BLaER1 treated with 17β-estradiol and CSF1 and Interleukin-3, amounts not matched to agents 10 nM and 100 nM (cell line): ENCODE measurements around the gene NLGN3.

Experiments used
- H3K27ac ChIP-seq, 11 experiments: shearing (Covaris generic); formaldehyde crosslinking; 2 replicates each; pipeline ENCODE4 v1.8.1; 2022
- H3K27me3 ChIP-seq, 11 experiments: shearing (Covaris generic); formaldehyde crosslinking; 2 replicates each; pipeline ENCODE4 v1.8.1; 2022
- H3K36me3 ChIP-seq, 11 experiments: shearing (Covaris generic); formaldehyde crosslinking; 2 replicates each; pipeline ENCODE4 v1.8.1; 2022
- H3K4me1 ChIP-seq, 10 experiments: shearing (Covaris generic); formaldehyde crosslinking; 2 replicates each; pipeline ENCODE4 v1.8.1; 2022
- H3K4me2 ChIP-seq, 11 experiments: shearing (Covaris generic); formaldehyde crosslinking; 2 replicates each; pipeline ENCODE4 v1.8.1; 2022
- H3K4me3 ChIP-seq, 10 experiments: shearing (Covaris generic); formaldehyde crosslinking; 2 replicates each; pipeline ENCODE4 v1.8.1; 2022
- H3K9ac ChIP-seq, 11 experiments: shearing (Covaris generic); formaldehyde crosslinking; 2 replicates each; pipeline ENCODE4 v1.8.1; 2022
- H3K9me3 ChIP-seq, 11 experiments: shearing (Covaris generic); formaldehyde crosslinking; replicated peaks in 1 of 11; 2 replicates each; pipeline ENCODE4 v1.8.1; 2022
- H4K20me1 ChIP-seq, 11 experiments: shearing (Covaris generic); formaldehyde crosslinking; 2 replicates each; pipeline ENCODE4 v1.8.1; 2022
- Cebpa-rat ChIP-seq, 11 experiments: shearing (Covaris generic); IDR thresholded peaks; 2 replicates each; pipeline ENCODE4 v1.8.1; 2022

NLGN3 gene

GRCh38 chrX:71214604-71215337 lies 70.1 kb downstream of the NLGN3 start:
- H3K4me1 ChIP-seq, result no peaks in the 10 kb centered on the region
- no peak overlapping the region for H3K27ac ChIP-seq
- H3K4me3 ChIP-seq, result no peak overlapping the region
- no peaks in the 10 kb centered on the region for H3K9me3 ChIP-seq
- H3K9ac ChIP-seq, result no peak overlapping the region
- TF ChIP-seq Cebpa-rat (IDR thresholded peaks at IDR 0.05), result no peak
- no peak overlapping the region for H3K4me2 ChIP-seq
- no peaks in the 10 kb centered on the region for H3K36me3 ChIP-seq
- H4K20me1 ChIP-seq, result no peaks in the 10 kb centered on the region; a peak in 1 of 22 replicates
- peaks cover 41 to 71% (median 62%) of the 10 kb centered on the region in 11 experiments for H3K27me3 ChIP-seq

GRCh38 chrX:71215338-71215912 lies 70.8 kb downstream of the NLGN3 start:
- no peaks in the 10 kb centered on the region for H3K4me1 ChIP-seq
- H3K27ac ChIP-seq, result no peak overlapping the region
- no peaks in the 10 kb centered on the region for H3K9me3 ChIP-seq
- H4K20me1 ChIP-seq, result no peaks in the 10 kb centered on the region; a peak in 2 of 22 replicates
- no peak overlapping the region for H3K4me3 ChIP-seq
- no peak overlapping the region for H3K9ac ChIP-seq
- no peak overlapping the region for H3K4me2 ChIP-seq
- TF ChIP-seq Cebpa-rat (IDR thresholded peaks at IDR 0.05), result no peak
- no peaks in the 10 kb centered on the region for H3K36me3 ChIP-seq
- peaks cover 41 to 71% (median 61%) of the 10 kb centered on the region in 11 experiments for H3K27me3 ChIP-seq

GRCh38 chrX:71216485-71216884 lies 71.8 kb downstream of the NLGN3 start:
- Histone ChIP-seq H3K4me2 (no peak overlapping the region), H3K27me3 (peaks cover 37 to 69% (median 58%) of the 10 kb centered on the region in 11 experiments), H3K36me3 (no peaks in the 10 kb centered on the region), H4K20me1 (no peaks in the 10 kb centered on the region; a peak in 2 of 22 replicates), H3K4me3 (no peak overlapping the region), H3K27ac (no peak overlapping the region), H3K9ac (no peak overlapping the region), H3K4me1 (no peaks in the 10 kb centered on the region), H3K9me3 (no peaks in the 10 kb centered on the region)
- no peak for TF ChIP-seq Cebpa-rat (IDR thresholded peaks at IDR 0.05)

- H4K20me1 ChIP-seq, result no peaks in the 10 kb centered on the region; a peak in 2 of 22 replicates
- H3K4me2 ChIP-seq, result no peak overlapping the region
- TF ChIP-seq Cebpa-rat (IDR thresholded peaks at IDR 0.05), result no peak
- H3K27ac ChIP-seq, result no peak overlapping the region
- no peak overlapping the region for H3K9ac ChIP-seq
- H3K4me1 ChIP-seq, result no peaks in the 10 kb centered on the region
- no peaks in the 10 kb centered on the region for H3K36me3 ChIP-seq
- H3K27me3 ChIP-seq, result peaks cover 37 to 65% (median 58%) of the 10 kb centered on the region in 11 experiments
- no peaks in the 10 kb centered on the region for H3K9me3 ChIP-seq
- H3K4me3 ChIP-seq, result no peak overlapping the region
Measured at GRCh38 chrX:71217298-71217697, 72.7 kb downstream of the NLGN3 start.
